HG02970 (cell line): Measurements from ENCODE around the gene RNF130.

Experiments used
- ATAC-seq: cut with Tn5 transposase; IDR thresholded peaks from one replicate; pipeline ENCODE4 v1.9.1; 2021; ENCODE audit warnings: mild to moderate bottlenecking, moderate library complexity, moderate number of reproducible peaks; ENCODE audit not compliant: unreplicated experiment, low FRiP score

The RNF130 gene

GRCh38 chr5:180060192-180060591 is 11.4 kb downstream of the RNF130 start:
- ATAC-seq, result no peak

- no peak for ATAC-seq
Measured at GRCh38 chr5:180059326-180059725, 12.2 kb downstream of the RNF130 start.

GRCh38 chr5:180056153-180056552 is 15.4 kb downstream of the RNF130 start:
- no peak for ATAC-seq

- ATAC-seq, result no peak
Measured at GRCh38 chr5:180054226-180054625, 17.3 kb downstream of the RNF130 start.

GRCh38 chr5:180053061-180053602 is 18.4 kb downstream of the RNF130 start:
- ATAC-seq, result no peak

GRCh38 chr5:180052211-180052818 is 19.2 kb downstream of the RNF130 start:
- ATAC-seq, result no peak

- no peak for ATAC-seq
Measured at GRCh38 chr5:180050121-180050940, 21.2 kb downstream of the RNF130 start.

- no peak for ATAC-seq
Measured at GRCh38 chr5:180049185-180049548, 22.4 kb downstream of the RNF130 start.

GRCh38 chr5:180047667-180048066 is 23.9 kb downstream of the RNF130 start:
- ATAC-seq, result no peak

- no peak for ATAC-seq
Measured at GRCh38 chr5:180046656-180047055, 24.9 kb downstream of the RNF130 start.

- no peak for ATAC-seq
Measured at GRCh38 chr5:180045889-180046499, 25.6 kb downstream of the RNF130 start.

GRCh38 chr5:180043377-180043776 is 28.2 kb downstream of the RNF130 start:
- ATAC-seq, result no peak

- no peak for ATAC-seq
Measured at GRCh38 chr5:180041301-180042274, 30.0 kb downstream of the RNF130 start.

- no peak for ATAC-seq
Measured at GRCh38 chr5:180040287-180041214, 31.0 kb downstream of the RNF130 start.

- no peak for ATAC-seq
Measured at GRCh38 chr5:180035206-180035931, 36.2 kb downstream of the RNF130 start.

GRCh38 chr5:180034564-180034963 is 37.0 kb downstream of the RNF130 start:
- ATAC-seq, result no peak

- ATAC-seq, result no peak
Measured at GRCh38 chr5:180027459-180028089, 44.0 kb downstream of the RNF130 start.
